RCC 7860 (cell line): ENCODE data around the gene FAM89B.
"Not testable (repeated sequence)": the region's sequence is repeated elsewhere in the genome, so short reads cannot be mapped to it uniquely, and the experiment has no call there.

Experiments used
- DNase-seq: peaks from one replicate; pipeline ENCODE4 v3.0.0-alpha.2; 2015; ENCODE audit warnings: low spot score
- FAIRE-seq: peaks from 2 replicates; lab custom pipeline; 2012; peaks lifted over from hg19 to GRCh38; lab: Jason Lieb, UNC

The FAM89B gene

GRCh38 chr11:65572356-65573051 is at the start of gene FAM89B:
FAM89B (plus strand) TSS chr11:65572538; CDS start chr11:65572670, 132 bp downstream.
- peak; percentile 45 for DNase-seq
- no peak for FAIRE-seq

GRCh38 chr11:65522718-65523630 is 49.4 kb upstream of the FAM89B start:
- FAIRE-seq (peak; percentile 54), DNase-seq (peak; percentile 39)

GRCh38 chr11:65523631-65523968 is 48.7 kb upstream of the FAM89B start:
- not testable (repeated sequence) for FAIRE-seq, DNase-seq

GRCh38 chr11:65524014-65524740 is 48.2 kb upstream of the FAM89B start:
- no peak for FAIRE-seq
- DNase-seq: no peak

- FAIRE-seq (no peak), DNase-seq (peak; percentile 37)
Measured at GRCh38 chr11:65524741-65525545, 47.4 kb upstream of the FAM89B start, which contains the start of gene SCYL1. SCYL1 (plus strand) TSS chr11:65525083; CDS start chr11:65525154, 71 bp downstream.

- no peak for FAIRE-seq
- DNase-seq: no peak
Measured at GRCh38 chr11:65525546-65526480, 46.5 kb upstream of the FAM89B start.

GRCh38 chr11:65526744-65527143 is 45.6 kb upstream of the FAM89B start:
- no peak for FAIRE-seq
- DNase-seq: no peak

- FAIRE-seq (no peak), DNase-seq (no peak)
Measured at GRCh38 chr11:65528819-65529350, 43.5 kb upstream of the FAM89B start.

GRCh38 chr11:65529475-65530156 is 42.7 kb upstream of the FAM89B start:
- FAIRE-seq (no peak), DNase-seq (no peak)

- no peak for FAIRE-seq
Measured at GRCh38 chr11:65530157-65530496, 42.2 kb upstream of the FAM89B start.

GRCh38 chr11:65532388-65533064 is 39.8 kb upstream of the FAM89B start:
- no peak for FAIRE-seq

More at GRCh38 chr11:65530157-65530496, 42.2 kb upstream of the FAM89B start:
- no peak for DNase-seq

GRCh38 chr11:65535102-65535501 is 37.2 kb upstream of the FAM89B start:
- DNase-seq (no peak), FAIRE-seq (no peak)

More at GRCh38 chr11:65532388-65533064, 39.8 kb upstream of the FAM89B start:
- DNase-seq: no peak

GRCh38 chr11:65536412-65537295 is 35.7 kb upstream of the FAM89B start:
- FAIRE-seq (no peak), DNase-seq (no peak)

GRCh38 chr11:65537296-65537597 is 35.1 kb upstream of the FAM89B start:
- DNase-seq (no peak), FAIRE-seq (no peak)

- no peak for DNase-seq
- no peak for FAIRE-seq
Measured at GRCh38 chr11:65537620-65538231, 34.6 kb upstream of the FAM89B start.

- FAIRE-seq: no peak
- no peak for DNase-seq
Measured at GRCh38 chr11:65538232-65538914, 34.0 kb upstream of the FAM89B start.
